Amygdala (tissue), 56 donors: ENCODE data around the gene BUB1B.
A peak's percentile ranks its signal among the peaks of the same experiment; 100 is the strongest.
"Not testable (repeated sequence)": the region's sequence is repeated elsewhere in the genome, so short reads cannot be mapped to it uniquely, and the experiment has no call there.

Experiments
- DNase-seq, 56 donors: peaks; one replicate each; lab custom pipeline; 2025; lab: John Stamatoyannopoulos, UW

Gene BUB1B

DNA sequence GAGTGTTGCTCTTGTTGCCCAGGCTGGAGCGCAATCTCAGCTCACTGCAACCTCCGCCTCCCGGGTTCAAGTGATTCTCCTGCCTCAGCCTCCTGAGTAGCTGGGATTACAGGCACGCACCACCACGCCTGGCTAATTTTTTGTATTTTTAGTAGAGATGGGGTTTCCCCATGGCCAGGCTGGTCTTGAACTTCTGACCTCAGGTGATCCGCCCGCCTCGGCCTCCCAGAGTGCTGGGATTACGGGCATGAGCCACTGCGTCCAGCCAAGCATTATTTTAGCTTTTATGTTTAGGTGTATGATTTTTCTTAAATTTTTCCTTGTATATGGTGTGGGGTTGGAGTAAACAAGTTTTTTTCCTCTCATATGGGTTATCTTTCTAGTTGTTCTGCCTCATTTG, 6.5 kb downstream of the BUB1B start:
- not testable (repeated sequence) for DNase-seq

DNA sequence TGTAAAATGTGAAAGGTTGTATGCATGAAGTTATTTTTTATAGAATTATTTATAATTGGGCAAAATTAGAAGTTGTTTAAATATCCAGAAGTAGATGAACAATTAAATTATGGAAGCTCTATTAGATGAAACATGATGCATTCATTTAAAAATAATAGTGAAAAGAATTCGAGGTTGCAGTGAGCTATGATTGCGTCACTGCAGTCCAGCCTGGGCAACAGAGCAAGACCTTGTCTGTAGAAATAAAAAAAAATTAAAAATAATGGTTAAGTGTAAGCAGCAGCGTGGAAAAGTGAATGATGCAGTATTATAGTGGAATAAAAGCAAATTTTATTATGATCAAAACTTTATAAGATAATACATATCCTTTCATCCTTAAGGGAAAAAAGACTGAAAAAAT, 14.3 kb downstream of the BUB1B start:
- DNase-seq: no peak

DNA sequence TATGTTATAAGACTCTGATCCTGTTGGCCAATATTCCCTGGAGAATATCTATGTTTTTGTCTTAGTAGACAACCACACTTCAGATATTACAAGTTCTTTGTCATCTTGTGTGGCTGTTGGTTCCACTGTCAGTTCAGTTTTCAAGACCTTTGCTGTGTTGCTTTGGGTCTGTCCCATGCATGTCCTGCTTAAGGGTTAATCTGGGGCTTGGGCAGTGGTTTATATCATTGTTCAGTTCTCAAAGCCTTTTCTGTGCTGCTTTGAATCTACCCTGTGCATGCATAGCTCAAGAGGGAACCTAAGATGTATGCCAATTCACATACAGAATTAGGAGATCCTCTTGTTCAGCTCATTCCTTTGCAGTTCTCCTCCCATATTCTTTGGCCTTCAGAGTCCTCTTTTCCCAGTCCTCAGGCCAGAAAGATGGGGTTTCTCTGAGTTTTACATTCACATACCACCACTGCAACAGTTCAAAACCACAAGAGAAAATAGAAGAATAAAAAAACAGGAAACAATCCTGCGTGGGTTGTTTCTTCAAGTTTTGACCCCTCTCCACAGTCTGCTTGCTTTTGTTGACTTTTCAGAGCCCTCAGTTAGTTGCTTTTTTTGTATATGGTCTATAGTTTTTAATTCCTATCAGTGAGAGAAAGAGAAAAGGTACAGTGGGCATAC, 21.6 kb downstream of the BUB1B start:
- DNase-seq: no peak

DNA sequence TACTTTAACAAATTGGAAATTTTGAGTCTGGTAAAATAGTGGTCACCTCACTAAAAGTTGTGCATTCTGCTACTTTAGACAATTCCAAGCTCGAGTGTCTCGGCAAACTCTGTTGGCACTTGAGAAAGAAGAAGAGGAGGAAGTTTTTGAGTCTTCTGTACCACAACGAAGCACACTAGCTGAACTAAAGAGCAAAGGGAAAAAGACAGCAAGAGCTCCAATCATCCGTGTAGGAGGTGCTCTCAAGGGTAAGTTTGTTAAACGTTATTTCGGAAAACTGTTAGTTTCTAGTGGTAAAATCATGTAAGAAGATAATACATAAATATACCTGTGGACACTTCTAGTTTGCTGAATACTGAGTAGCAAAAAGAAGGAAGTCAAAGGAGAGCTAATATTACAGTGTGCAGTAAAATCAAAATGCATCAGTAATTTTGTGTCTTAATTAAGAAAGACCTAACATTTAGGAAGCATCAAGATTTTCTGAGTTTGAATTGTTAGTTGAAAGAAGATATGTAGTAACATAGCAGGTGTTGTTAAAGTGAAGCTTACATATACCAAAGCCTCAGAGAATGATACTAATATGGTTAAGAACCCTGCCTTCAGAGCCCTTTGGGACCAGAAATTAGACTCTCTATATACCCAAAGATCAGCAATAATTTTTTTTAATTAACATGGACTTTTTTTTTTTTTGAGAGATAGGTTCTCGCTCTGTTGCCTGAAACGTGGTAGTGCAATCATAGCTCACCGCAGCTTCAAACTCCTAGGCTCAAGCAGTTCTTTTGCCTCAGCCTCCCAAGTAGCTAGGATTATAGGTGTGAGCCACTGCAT, 23.0 kb downstream of the BUB1B start:
- DNase-seq: no peak

DNA sequence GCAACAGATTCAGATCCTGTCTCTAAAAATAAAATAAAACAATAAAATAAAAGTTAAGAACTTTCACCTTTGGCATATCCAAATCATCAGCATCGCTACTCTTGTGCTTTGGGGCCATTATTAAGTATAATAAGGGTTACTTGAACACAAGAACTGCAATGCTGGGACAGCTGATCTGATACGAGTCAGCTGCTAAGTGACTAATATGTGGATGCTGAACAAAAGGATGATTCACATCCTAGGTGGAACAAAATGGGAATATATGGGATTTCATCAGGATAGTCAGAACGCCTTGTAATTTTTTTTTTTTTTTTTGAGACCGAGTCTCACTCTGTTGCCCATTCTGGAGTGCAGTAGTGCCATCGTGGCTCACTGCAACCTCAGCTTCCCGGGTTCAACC, 29.7 kb downstream of the BUB1B start:
- no peak for DNase-seq

DNA sequence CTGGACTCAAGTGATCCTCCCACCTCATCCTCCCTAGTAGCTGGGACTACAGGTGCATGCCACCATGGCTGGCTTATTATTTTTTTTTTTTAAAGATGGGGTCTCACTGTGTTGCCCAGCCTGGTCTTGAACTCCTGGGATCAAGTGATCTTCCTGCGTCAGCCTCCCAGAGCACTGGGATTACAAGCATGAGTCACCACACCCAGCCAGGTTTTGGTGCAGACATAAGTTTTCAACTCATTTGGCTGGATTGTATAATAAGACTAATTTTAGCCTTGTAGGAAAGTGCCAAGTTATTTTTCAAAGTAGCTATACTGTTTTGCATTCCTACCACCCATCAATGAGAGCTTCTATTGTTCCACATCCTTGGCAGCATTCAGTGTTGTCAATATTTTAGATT, 32.1 kb downstream of the BUB1B start:
- DNase-seq: peak in 1 of 56 donors; percentile 3

DNA sequence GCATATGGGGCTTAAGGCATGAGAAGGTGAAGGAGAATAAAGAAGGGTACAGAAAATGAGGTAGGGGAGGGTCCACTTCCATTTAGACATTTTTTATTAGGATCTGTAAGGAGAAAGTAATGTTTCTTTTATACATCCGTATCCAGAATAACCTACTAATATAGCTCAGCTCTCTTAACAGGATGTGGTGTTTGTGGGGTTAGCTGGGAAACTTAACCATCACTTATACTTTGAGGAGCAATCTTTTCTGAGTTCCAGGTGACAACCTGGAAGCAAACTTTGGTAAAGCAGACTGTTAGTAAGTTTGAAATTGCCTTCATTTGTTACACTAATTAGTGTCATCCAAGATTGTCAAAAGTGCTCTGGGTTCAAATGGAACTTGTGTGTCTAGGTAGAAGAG, 36.6 kb downstream of the BUB1B start:
- no peak for DNase-seq

DNA sequence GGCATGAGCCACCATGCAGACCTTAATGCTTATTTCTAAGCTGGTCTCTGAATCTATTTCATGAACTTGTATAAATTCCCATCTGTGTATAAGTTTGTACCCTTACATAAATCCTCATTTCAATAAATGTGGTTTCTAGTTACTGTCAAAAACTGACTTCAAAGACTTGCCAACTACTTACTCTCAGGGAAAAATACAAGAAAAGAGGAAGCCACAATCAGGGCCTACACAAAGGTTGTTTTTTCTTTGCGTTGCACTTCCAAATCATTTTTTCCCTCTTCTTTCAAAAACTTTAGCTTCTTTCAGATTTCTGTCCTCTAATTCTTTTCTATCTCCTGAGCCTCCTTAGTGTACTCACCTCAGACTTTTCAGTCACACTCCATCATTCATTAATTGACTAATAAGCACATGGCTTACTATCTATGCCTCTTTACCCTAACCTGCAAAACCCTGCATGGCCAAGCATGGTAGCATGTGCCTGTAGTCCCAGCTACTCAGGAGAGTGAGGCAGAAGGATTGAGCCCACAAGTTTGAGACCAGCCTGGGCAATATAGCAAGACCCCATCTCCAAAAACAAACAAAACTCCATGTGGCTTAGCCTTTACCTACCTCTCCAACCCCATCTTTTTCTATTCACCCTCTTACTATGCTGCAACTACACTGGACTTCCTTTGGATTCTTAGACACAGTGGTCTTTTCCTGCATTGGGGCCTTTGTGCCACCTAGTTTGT, 37.7 kb downstream of the BUB1B start:
- DNase-seq: no peak

DNA sequence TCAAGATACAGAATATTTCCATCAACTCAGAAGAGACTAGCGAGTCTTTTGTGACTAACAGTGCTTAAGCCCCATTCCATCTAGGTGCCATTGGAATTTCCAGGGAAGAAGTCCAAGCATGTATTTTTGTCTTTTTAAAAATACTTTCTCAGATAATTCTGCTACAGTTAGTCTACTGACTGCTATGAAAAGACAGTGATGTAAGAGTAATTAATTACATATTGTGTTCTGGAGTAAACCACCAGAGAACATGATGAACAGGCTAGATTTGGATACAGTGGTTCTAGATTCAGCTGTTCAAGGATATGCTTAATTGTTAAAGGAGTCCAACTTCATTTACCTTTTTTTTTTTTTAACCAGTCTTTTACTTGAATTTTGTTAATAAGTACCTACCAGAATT, 43.2 kb downstream of the BUB1B start:
- DNase-seq: no peak

DNA sequence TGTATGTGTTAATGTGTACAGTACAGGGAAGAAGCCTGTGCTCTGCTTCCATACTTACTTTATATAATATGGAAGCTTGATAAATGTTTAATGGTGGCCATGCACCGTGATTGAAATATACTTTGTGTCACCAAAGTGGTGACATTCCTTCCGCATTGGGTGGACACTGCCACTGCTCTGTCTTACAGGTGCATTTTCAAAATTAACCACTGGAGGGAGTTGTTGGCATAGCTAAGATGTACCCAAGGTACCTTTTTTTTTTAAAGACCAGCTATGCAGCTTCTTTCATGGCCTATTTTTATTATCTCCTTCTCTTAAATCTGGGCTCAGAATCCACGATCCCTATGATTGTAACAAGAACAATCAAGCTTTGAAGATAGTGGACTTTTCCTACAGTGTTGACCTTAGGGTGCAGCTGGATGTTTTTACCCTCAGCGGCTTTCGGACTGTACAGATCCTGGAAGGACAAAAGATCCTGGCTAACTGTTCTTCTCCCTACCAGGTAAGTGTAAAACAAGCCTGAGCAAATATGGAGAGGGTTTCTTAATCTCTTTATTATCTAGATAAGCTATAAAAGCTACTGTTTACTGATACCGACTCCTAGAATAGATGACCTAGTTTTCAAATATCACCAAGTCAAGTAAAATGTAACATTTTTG, 56.4 kb downstream of the BUB1B start:
- DNase-seq: peak in 9 of 56 donors; percentile 2 to 47 (median 14)

DNA sequence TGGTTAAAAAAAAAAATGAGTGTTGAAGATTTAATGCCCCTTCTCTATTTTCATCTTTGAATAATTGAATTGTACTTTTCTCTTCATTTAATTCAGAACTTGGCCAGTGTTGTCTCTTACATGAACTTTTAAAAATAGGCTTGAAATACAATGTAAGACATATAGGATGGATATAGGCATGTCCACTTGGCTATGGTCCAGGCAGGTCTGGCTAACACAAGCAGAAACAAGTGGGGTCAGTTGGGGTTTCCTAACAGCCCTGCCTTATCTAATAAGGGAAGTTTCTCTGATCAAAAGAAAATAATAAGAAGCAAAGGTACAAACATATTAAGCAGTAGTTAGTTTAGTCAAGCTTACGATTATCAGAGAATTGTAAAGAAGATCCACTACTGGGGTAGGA, 58.9 kb downstream of the BUB1B start:
- DNase-seq: no peak

DNA sequence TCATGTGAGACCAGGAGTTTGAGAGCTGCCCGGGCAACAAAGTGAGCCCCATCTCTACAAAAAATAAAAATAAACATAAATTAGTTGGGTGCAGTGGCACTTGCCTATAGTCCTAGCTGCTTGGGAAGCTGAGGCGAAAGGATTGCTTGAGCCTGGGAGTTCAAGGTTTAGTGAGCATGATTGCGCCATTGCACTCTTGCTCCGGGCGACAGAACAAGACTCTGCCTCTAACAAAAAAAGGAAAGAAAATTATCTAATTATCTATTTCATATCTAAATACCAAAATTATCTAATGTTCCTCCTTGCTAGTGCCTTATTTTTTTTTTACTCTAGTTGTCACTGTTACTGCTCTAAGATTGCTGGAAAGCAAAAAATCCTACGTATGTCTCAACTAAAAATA, 61.3 kb downstream of the BUB1B start:
- no peak for DNase-seq

DNA sequence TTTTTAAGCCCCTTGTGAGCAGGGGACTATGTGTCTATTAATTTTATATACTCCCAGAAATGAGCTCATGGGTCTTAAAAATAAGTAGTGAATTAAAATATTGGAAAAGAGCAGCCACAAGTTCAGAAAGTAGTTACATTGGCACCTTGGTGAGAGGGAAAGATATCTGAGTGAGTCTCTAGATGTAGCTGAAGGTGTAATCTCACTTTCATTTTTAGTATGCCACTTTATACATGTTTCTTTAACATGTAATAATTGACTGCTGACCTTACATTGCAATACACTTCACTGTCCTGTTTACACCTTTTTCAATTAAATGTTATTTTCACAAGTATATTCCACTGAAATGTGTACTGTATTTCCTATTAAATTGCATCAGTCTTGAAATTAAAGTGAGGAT, 65.9 kb downstream of the BUB1B start:
- no peak for DNase-seq

DNA sequence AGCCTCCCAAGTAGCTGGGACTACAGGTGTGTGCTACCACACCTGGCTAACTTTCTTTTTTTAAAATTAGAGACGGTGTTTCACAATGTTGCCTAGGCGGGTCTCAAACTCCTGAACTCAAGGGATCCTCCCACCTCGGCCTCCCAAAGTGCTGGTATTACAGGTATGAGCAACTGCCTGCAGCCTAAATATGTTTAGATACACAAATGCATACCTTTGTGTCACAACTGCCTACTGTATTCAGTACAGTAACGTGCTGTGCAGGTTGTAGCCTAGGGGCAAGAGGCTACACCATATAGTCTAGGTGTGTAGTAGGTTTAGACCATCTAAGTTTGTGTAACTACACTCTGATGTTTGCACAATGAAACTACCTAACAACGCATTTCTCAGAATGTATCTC, 68.4 kb downstream of the BUB1B start:
- no peak for DNase-seq

DNA sequence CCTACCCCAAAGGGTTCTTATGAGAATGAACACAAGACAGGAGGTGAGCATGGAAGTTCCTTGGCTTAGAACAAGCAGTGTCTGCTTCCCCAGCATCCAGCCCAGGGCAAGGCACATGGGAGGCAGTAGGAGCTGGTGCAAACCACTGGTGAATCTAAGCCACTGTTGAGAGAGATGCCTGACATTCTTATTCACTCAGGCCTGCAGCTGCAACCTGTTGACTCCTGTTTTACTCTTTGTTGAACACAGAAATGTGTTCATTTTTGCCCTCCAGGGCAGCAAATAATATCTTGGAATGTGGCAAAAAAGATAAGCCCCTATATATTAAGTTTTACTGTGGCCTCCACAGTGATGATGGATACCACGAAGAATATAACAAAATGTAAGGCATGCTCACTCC, 69.1 kb downstream of the BUB1B start:
- no peak for DNase-seq

DNA sequence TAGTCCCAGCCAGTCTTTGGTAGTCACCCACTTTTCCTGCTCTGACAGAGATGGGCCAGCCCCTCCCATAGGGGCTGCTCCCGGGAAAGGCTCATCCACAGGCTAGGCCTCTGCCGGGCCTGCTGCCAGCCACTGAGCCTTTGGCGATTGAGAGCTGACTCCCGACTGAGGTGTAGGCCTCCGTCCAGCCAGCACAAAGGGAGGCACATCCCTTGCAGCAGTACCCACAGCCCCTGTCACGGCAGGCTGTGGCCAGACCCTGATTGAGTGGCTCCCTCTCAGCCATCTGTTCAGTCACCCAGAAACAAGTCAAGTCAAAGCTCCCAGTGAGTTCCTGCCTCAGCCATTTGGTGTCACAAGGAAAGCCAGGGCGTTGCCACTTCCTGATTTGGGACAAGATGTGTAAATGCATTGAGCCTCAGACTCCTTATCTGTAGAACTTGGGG, 71.8 kb downstream of the BUB1B start:
- peak in 2 of 56 donors; percentile 5 to 34 for DNase-seq

DNA sequence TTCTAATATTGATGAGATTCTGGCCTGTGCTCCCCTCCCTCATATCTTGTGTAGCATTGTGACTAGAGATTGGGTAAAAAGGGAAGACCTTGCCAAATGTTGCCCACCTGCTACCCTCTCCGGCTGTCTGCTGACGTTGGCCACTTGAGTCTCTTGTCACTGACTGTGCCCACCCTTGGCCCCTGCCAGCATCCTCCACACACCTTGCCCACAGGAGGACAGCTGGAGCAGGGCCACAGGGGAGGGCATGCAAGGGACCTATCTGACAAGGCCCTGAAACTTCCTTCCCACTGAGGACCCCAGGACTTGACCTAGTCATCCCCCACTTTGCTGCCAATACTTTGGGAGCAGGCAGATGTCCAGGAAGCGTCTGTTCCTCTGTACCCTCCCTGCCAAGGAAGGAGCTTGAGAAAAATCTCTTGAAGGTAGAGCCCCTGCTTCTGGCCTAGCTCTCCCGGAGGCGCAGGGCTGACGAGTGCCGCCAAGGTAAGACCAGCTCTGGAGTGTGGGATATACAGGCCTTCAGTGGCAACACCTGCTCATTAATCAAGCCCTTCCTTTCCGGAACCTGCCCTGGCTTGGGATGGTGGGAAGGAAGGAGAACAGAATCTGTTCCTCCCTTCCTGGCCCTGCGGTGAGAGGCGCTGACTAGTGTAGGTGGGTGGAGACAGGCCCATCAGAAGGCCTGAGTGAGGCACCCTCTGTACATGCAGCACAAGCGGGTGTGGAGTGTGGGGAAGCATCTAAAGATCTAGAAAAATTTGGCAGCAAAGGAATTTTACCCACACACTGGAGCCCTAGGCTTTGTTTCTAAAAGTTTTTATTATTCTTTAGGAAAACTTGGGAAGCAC, 73.1 kb downstream of the BUB1B start:
- DNase-seq: no peak

DNA sequence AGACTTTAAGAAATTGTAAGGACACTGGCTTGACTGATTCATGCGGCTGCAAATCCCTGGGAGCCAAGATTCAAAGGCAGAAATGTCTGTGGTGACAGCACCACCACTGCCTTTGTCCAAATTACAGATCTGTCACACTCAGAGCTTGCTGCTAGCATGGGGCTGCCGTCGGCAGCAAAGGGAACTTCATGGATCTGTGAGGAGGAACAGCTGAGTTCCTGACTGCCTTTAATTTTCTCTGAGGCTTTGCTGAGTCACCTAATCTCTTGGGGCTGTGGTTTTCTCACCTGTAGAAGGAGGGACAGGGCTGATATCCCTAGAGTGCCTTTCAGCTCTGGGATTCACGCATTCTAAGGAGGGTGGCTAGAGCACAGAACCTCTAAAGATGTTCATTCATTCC, 73.9 kb downstream of the BUB1B start:
- no peak for DNase-seq

DNA sequence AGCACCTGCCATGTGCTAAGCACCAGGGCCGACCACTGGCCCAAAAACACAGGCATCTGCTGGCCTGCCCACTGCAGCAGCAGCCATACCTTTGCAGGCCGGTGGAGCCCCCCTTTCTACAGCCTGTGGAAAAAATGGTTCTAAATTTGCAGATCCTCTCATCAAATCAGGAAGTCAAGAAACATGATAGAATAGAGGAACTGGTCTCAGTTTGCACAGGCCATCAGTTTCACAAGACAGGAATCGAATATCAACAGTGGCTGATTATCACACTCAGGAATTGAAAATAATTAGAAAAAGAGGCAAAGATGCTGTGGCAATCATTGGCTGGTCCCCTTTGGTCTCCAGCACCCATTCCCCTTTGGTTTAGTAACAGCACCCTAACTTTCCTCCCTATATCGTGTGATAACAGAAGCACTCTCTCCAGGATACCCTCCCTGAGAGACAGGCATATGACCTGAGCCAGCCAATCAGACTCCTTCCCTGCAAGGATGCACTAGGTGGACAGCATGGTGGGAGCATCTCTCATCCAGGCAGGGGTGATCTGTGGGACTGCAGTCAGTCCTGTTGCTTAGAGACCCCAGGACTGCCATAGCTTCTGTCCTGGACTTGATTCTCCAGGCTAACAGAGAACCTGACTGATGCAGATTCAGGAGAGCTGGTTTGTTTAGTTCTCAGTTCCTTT, 74.5 kb downstream of the BUB1B start:
- peak in 3 of 56 donors; percentile 9 to 28 (median 14) for DNase-seq
